GM12865 (cell line): Measurements from ENCODE around the gene CLEC16A.

Source experiments
- DNase-seq: peaks from one replicate; pipeline ENCODE4 v3.0.0; 2010; ENCODE audit warnings: low read depth
- H3K4me3 ChIP-seq: 2 replicates; pipeline ENCODE4 v1.5.1; 2011; ENCODE audit warnings: mild to moderate bottlenecking, low read depth, low read length, control low read depth
- TF ChIP-seq, protein P1 (sequence below): IDR thresholded peaks from 2 replicates; pipeline ENCODE4 v1.5.1; 2011; ENCODE audit warnings: low read length, control low read depth, low read depth, inconsistent platforms; ENCODE audit not compliant: insufficient read depth; ENCODE audit errors: missing control alignments

The CLEC16A gene

DNA sequence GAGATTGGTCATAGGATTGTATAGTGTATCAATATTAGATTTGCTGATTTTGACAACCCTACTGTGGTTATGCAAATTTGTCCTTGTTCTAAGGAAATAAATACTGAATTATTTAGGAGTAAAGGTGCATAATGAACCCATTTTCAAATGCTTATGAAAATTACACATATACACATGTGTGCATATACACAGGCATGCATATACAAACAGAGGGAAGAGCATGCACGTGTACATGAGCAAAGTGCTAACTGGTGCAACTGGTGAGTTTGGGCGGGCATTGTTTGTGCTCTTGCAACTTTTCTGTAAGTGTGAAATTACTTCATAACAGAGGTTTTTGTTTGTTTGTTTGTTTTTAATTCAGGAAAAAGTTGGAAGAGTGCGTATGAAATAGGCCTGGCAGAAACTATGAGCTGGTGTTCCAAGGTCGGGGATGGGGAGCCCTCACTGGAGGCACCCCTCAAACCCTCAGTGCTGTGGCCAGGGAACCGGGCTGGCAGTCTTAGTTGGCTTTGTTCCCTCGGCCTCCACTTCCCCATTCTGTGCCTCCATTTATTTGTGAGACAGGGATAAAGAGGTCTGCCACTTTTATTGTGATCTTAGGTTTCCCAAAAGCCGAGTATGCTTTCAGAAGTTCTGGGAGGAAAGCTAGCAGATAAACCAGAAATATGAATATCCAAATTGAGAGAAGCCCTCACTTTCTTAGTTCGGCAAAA lies 7.9 kb upstream of the CLEC16A start:
- TF ChIP-seq, protein P1, sequence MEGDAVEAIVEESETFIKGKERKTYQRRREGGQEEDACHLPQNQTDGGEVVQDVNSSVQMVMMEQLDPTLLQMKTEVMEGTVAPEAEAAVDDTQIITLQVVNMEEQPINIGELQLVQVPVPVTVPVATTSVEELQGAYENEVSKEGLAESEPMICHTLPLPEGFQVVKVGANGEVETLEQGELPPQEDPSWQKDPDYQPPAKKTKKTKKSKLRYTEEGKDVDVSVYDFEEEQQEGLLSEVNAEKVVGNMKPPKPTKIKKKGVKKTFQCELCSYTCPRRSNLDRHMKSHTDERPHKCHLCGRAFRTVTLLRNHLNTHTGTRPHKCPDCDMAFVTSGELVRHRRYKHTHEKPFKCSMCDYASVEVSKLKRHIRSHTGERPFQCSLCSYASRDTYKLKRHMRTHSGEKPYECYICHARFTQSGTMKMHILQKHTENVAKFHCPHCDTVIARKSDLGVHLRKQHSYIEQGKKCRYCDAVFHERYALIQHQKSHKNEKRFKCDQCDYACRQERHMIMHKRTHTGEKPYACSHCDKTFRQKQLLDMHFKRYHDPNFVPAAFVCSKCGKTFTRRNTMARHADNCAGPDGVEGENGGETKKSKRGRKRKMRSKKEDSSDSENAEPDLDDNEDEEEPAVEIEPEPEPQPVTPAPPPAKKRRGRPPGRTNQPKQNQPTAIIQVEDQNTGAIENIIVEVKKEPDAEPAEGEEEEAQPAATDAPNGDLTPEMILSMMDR, result no peak
- H3K4me3 ChIP-seq, result no peak overlapping the region
- DNase-seq, result no peak

DNA sequence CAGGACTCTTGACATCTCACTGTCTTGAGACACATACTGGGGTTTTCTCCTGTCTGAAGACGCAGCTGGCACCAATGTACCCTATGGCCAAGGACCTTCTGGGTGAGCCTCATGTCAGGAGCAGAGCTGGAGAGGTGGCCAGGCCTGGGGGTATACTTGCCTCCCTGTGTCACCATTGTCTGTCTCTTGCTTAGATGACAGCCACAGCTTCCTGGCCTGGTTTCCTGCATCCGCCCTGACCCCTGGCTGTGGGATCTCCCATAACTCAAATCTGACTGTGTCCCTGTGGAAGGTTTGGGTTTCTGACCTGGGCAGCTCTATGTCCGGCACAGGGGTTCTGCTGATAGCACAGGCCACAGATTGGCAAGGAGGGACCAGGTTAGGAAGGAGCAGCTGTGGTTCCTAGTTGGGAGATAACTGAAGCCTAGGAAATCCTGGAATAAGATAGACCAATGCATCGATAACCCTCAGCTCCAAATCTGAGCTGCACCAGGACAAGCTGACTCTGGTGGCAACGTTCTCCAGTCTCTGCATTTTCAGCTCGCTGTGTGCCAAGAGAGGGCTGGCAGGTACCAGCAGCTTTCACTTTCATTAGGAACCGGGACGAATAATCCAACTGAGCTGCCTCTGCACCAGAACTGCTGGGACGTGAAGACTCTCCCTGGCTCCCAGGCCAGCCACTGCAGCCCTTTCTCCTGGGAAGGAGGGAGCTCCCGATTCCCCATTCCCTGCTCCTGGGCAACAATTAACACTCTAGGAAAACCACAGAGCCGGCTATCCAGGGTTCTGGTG lies 7.1 kb upstream of the CLEC16A start:
- peak overlapping the region; percentile 16 for H3K4me3 ChIP-seq
- DNase-seq, result no peak
- TF ChIP-seq, protein P1, result no peak

DNA sequence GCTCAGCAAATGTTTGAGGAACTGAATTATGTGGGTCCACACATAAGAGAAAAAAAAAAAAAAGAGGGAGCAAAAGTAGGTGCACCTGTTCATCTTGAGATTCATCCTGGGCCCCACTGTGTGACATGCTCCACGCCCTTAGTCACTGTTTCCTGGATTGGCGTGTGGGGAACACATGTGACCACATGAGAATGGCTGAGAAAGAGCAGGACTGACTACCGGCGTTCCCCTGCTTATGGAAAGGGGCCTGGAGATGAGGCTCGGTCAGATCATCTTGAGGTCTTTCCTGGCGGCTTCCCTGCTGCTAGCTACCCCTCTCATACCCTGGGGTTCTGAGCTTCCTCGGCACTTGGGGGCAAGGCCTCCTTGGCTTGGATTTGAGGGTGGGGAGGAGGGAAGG lies 6.0 kb upstream of the CLEC16A start:
- peak; percentile 62 for DNase-seq
- TF ChIP-seq, protein P1, result no peak
- peak overlapping the region; percentile 76 for H3K4me3 ChIP-seq

DNA sequence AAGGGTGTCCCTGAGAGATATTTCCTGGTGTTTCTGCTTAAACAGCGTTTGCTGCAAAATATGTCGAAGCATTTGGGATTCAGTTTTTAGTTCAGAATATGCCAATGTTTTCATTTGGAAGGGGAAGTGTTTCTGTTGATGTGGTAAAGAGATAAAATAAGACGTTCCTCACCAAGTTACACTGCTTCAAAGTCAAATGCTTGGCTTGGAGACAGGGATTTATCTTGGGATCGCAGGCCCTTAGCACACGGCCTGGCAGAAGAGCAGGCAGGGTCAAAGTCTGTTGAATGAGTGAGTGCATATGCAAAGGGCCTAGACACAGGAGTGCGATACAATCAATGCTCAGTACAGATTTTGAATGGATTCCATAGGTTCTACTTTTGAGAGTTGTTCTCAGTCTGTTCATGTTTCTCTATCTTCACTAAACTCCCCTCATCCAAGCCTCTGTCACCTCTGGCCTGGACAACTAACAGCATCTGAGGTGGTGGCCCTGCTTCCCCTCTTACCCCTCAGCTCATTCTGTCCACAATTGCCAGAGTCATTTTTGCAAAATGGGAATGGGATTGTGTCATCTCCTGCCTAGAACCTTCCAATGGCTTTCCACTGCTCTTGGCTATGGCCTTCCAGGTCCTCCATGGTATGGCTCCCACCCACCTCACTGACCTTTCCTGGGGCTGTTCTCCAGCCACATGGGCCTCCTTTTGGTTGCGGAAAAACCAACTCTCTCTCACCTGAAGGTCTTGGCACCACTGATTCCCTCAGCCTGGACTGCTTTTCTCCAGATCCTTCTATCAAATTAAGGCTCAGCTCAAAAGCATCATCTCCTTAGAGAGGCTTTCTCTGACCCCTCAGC lies 5.3 kb upstream of the CLEC16A start:
- TF ChIP-seq, protein P1, result no peak
- peak overlapping the region; percentile 76 for H3K4me3 ChIP-seq
- DNase-seq, result no peak

DNA sequence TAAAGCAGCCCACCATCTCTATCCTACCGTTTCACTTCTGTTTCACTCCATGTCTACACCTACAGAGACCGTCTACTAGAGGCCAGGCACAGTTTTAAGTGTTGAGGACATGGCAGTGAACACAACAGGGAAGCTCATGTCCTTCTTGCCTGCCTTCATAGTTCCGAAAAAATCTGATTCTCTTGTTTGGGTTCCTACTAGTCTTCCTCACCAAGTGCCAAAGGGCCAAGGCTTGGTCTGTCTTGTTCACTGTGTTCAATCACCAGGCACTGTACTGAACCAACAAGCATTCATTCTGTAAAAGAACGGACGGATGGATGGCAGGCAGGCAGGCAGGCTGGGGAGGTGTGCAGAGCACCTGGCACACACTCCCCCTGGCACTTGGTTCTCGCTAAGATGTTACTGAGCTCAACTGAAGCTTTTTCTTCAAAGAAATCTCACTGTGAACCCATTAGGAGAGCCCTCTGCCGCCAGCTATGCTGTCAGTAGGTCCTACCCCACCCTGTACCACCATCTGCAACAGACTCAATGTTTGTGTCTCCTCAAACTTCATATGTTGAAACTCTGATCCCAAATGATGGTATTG lies 4.6 kb upstream of the CLEC16A start:
- peak overlapping the region; percentile 76 for H3K4me3 ChIP-seq
- no peak for DNase-seq
- TF ChIP-seq, protein P1, result no peak

DNA sequence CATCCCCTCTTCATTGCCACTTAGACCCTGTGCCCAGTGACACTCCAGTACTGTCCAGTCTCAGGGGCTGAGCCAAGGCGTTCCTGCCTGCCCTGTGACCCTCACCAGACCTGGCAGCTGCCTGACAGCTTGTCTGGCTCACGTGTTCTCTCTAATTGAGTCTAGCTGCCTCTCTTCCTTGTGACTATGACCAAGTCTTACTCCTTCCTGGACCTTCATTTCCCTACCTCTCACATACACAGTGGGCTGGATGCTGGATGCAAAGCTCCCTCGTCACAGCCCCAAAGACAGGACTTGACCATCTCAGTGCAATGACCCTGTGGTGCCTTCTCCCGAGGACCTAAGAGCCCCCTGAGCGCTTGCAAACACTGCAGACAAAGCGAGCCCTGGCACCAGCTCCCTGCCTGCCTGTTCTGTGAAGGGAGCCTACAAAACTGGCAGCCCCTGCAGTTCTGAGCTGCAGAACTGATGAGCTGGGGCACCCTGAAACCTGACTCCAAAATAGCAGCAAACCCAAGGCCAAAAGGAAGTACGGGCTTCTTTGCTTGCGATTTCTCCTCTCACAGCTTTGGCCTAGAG lies 3.8 kb upstream of the CLEC16A start:
- H3K4me3 ChIP-seq, result peak overlapping the region; percentile 76
- peak; percentile 40 for DNase-seq
- TF ChIP-seq, protein P1, result no peak
